Measurements from ENCODE around the gene CALHM3. TPM values are rescaled to one million over a fixed set of nuclear protein-coding genes. Genes with fewer than 3 reads are reported as not detected.

Gene CALHM3
- 0.45 to 0.74 TPM (median 0.49 TPM) in 5 replicates for total RNA-seq (2022; extraction: Qiagen RNA extraction)

GRCh38 chr10:103479135-103479534 is at the start of gene CALHM3:
Gene CALHM3 (minus strand): TSS chr10:103479240. CDS start chr10:103479032, 208 bp downstream.

GRCh38 chr10:103493362-103493915 is 14.4 kb upstream of the CALHM3 start, which contains the start of gene NEURL1:
Gene NEURL1 (plus strand): TSS chr10:103493705. CDS start chr10:103494388, 683 bp downstream.

GRCh38 chr10:103458720-103459119 is 20.3 kb downstream of the CALHM3 start, which contains the start of gene CALHM1:
Gene CALHM1 (minus strand): TSS chr10:103458900. CDS start chr10:103458751, 149 bp downstream.

GRCh38 chr10:103451831-103452505 is 27.1 kb downstream of the CALHM3 start, which contains the start of gene CALHM2:
Gene CALHM2 (minus strand): TSS chr10:103452370. CDS start chr10:103449941, 2,429 bp downstream.

Other genes starting within 250 kb of the CALHM3 start
- 0.05 to 0.08 TPM (median 0.07 TPM) in 4 of 5 replicates, not detected in the other for gene RPEL1, start 233.4 kb downstream of the CALHM3 start, total RNA-seq (2022; extraction: Qiagen RNA extraction)
- 22.8 to 31.4 TPM (median 25.0 TPM) in 5 replicates for gene INA, start 202.1 kb downstream of the CALHM3 start, total RNA-seq (2022; extraction: Qiagen RNA extraction)
- 10.4 to 13.1 TPM (median 11.3 TPM) in 5 replicates for gene PCGF6, start 128.1 kb downstream of the CALHM3 start, total RNA-seq (2022; extraction: Qiagen RNA extraction)
- gene TAF5, start 111.3 kb downstream of the CALHM3 start, total RNA-seq (2022; extraction: Qiagen RNA extraction), result 3.2 to 4.0 TPM (median 3.6 TPM) in 5 replicates
- 484 to 582 TPM (median 511 TPM) in 5 replicates for gene ATP5MK, start 82.8 kb downstream of the CALHM3 start, total RNA-seq (2022; extraction: Qiagen RNA extraction)
- 37.9 to 41.3 TPM (median 41.0 TPM) in 5 replicates for gene PDCD11, start 82.6 kb downstream of the CALHM3 start, total RNA-seq (2022; extraction: Qiagen RNA extraction)
- gene CALHM2, start 26.9 kb downstream of the CALHM3 start, total RNA-seq (2022; extraction: Qiagen RNA extraction), result 4.5 to 7.6 TPM (median 6.0 TPM) in 5 replicates
- gene CALHM1, start 20.3 kb downstream of the CALHM3 start, total RNA-seq (2022; extraction: Qiagen RNA extraction), result 0.02 TPM in 1 of 5 replicates, not detected in the others
- gene NEURL1, start 14.5 kb upstream of the CALHM3 start, total RNA-seq (2022; extraction: Qiagen RNA extraction), result 0.20 to 0.59 TPM (median 0.52 TPM) in 5 replicates